ENCODE results near the gene NLRP5.
"Not testable (repeated sequence)": the region's sequence is repeated elsewhere in the genome, so short reads cannot be mapped to it uniquely, and the experiment has no call there.

Gene NLRP5

DNA sequence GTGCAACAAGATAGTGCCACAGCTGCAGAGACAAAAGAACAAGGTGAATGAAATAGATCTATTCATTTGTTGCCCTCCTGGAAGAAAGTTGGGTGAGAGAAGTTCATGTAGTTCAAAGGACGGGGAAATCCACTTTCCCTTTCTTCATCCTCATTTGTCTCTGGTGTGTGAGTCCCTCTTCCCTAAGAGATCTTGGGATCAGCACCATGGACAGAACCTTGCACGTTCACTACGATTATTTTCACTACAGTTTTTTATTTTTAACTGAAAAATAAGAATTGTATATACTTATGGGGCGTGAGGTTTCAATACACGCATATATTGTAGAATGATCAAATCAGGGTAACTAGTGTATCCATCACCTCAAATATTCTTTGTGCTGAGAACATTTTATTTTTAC, 29.2 kb downstream of the NLRP5 start:
- no peaks in the 10 kb centered on the region for H3K4me1 Mint-ChIP-seq
- peaks cover 7 to 8% of the 10 kb centered on the region in 2 donors for H3K9me3 Mint-ChIP-seq
- DNase-seq (no peak), ATAC-seq (replicated peaks) (no peak)
- peaks cover 0 to 2% of the 10 kb centered on the region in 2 donors for H3K36me3 Mint-ChIP-seq
- no peak overlapping the region for H3K27ac Mint-ChIP-seq
- H3K4me3 Mint-ChIP-seq = no peak overlapping the region
- H3K27me3 Mint-ChIP-seq = no peaks in the 10 kb centered on the region

DNA sequence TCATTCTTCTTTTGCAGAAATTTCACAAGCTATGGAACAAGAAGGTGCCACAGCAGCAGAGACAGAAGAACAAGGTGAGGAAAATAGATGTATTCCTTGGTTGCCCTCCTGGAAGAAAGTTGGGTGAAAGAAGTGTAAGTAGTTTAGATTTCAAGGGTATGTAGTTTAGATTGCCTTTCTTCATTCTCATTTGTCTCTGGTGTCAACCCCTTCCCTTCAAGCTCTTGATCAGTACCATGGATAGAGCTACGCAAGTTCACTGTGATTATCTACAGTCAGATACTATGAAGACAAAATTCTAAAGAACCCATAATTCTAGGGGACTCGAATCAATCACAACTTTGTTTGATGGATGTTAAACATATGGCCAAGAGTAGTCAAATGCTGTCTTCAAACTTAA, 32.8 kb downstream of the NLRP5 start:
- ATAC-seq (replicated peaks); H3K4me3 Mint-ChIP-seq; H3K9me3 Mint-ChIP-seq; H3K27me3 Mint-ChIP-seq; DNase-seq; H3K4me1 Mint-ChIP-seq; H3K27ac Mint-ChIP-seq; H3K36me3 Mint-ChIP-seq: not testable (repeated sequence)

DNA sequence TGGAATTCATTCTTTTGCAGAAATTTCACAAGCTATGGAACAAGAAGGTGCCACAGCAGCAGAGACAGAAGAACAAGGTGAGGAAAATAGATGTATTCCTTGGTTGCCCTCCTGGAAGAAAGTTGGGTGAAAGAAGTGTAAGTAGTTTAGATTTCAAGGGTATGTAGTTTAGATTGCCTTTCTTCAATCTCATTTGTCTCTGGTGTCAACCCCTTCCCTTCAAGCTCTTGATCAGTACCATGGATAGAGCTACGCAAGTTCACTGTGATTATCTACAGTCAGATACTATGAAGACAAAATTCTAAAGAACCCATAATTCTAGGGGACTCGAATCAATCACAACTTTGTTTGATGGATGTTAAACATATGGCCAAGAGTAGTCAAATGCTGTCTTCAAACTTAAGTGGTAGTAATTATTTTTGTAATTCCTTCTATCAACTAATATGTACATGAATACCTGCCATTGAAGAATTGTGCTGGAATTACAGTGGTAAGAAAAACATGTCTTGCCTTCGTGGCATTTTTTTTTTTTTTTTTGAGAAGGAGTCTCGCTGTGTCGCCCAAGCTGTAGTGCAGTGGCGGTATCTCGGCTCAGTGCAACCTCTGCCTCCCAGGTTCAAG, 33.9 kb downstream of the NLRP5 start:
- not testable (repeated sequence) for H3K4me1 Mint-ChIP-seq; H3K36me3 Mint-ChIP-seq; ATAC-seq (replicated peaks); H3K4me3 Mint-ChIP-seq; H3K27me3 Mint-ChIP-seq; H3K27ac Mint-ChIP-seq; DNase-seq; H3K9me3 Mint-ChIP-seq

DNA sequence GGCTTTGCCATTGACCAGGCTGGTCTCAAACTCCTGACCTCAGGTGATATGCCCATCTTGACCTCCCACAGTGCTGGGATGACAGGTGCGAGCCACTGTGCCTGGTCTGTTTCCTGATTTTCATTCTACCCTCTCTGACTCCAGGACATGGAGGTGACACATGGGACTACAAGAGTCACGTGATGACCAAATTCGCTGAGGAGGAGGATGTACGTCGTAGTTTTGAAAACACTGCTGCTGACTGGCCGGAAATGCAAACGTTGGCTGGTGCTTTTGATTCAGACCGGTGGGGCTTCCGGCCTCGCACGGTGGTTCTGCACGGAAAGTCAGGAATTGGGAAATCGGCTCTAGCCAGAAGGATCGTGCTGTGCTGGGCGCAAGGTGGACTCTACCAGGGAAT, 40.2 kb downstream of the NLRP5 start:
- peaks cover 0 to 1% of the 10 kb centered on the region in 2 donors for H3K9me3 Mint-ChIP-seq
- no peak overlapping the region for H3K4me3 Mint-ChIP-seq
- H3K4me1 Mint-ChIP-seq = no peaks in the 10 kb centered on the region
- peaks cover 3 to 6% of the 10 kb centered on the region in 2 donors for H3K27me3 Mint-ChIP-seq
- DNase-seq (no peak), ATAC-seq (replicated peaks) (no peak)
- H3K27ac Mint-ChIP-seq = no peak overlapping the region
- no peaks in the 10 kb centered on the region for H3K36me3 Mint-ChIP-seq

DNA sequence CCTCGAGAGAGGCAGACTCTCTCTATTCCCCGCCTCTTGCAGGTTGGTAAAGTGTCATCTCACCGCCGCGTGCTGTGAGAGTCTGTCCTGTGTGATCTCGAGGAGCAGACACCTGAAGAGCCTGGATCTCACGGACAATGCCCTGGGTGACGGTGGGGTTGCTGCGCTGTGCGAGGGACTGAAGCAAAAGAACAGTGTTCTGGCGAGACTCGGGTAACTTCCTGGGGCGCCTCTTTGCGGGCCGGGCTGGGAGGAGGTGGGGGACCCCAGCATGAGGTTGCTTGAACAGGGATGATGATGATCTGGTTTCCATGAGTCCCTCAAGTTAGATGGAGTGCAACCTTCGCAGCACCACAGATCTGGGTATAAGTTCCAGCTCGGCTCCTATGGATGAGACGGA, 67.0 kb downstream of the NLRP5 start:
- peaks cover 0 to 7% of the 10 kb centered on the region in 2 donors for H3K9me3 Mint-ChIP-seq
- no peak overlapping the region for H3K4me3 Mint-ChIP-seq
- DNase-seq = no peak
- peaks cover 16 to 32% of the 10 kb centered on the region in 2 donors for H3K27me3 Mint-ChIP-seq
- H3K27ac Mint-ChIP-seq = no peak overlapping the region
- no peaks in the 10 kb centered on the region for H3K4me1 Mint-ChIP-seq
- no peak for ATAC-seq (replicated peaks)
- no peaks in the 10 kb centered on the region for H3K36me3 Mint-ChIP-seq

DNA sequence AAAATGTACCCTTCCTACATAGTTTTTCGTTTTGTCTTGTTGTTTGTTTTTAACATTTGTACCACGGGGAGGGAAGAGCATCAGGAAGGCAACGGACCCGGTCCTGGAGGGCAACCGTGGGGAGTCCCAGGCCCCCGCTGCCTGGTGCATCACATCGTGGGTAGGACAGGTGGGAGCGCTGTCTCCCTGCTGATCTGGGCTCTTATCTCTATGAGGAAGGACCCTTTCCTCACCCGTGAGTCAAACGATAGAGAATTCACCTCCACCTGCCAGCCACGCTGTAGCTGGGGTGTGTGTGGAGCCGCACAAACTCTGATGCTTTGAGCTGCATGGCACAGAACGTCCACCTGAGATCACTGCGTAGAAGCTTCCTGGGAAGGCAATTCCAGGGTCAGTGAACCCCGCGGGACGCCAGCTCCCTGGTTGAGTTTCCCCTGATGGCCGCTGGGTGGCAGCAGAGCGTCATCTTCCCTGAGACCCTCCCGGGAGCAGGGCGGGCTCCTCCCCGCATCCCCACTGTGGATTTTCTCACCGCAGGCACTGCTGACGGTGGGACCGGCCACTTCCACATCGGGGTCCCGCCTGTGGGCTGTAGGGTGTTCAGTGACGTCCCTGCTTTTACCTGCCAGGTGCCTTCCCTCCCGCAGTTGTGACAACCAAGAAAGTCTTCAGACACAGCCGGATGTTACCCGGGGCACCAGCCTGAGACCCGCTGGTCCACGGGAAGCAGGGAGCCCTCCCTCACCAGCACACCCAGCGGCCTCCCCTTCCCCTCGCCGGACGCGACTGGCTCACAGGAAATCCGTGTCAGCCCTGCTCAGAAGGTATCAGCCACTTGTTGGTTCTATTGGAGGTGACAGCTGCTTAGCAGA, 79.8 kb downstream of the NLRP5 start:
- peak overlapping the region; percentile 28 for H3K27ac Mint-ChIP-seq
- peak; percentile 48 to 60 for ATAC-seq (replicated peaks)
- H3K4me3 Mint-ChIP-seq = peak overlapping the region; percentile 61 to 67
- peaks cover 26 to 61% of the 10 kb centered on the region in 2 donors for H3K27me3 Mint-ChIP-seq
- H3K4me1 Mint-ChIP-seq = peaks cover 7 to 11% of the 10 kb centered on the region in 2 donors
- no peaks in the 10 kb centered on the region for H3K9me3 Mint-ChIP-seq
- DNase-seq = peak; percentile 26
- H3K36me3 Mint-ChIP-seq = no peaks in the 10 kb centered on the region

DNA sequence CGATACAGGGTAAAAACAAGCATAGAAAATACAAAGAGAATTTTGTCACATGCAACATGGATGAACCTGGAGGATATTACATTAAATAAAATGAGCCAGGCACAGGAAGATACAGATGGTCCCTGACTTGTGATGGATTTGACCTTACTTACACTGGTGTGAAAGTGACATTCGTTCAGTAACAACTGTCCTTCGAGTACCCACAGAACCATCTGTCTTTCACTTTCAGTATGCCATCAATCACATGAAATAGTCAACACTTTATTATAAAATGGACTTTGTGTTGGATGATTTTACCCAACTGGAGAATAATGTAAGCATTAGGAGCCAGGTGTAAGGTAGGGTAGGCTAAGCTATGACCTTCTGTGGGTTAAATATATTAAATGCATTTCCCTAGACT, 83.1 kb downstream of the NLRP5 start:
- Mint-ChIP-seq H3K27me3 (peaks cover 14 to 31% of the 10 kb centered on the region in 2 donors), H3K4me3 (no peak overlapping the region)
- ATAC-seq (replicated peaks) = no peak

DNA sequence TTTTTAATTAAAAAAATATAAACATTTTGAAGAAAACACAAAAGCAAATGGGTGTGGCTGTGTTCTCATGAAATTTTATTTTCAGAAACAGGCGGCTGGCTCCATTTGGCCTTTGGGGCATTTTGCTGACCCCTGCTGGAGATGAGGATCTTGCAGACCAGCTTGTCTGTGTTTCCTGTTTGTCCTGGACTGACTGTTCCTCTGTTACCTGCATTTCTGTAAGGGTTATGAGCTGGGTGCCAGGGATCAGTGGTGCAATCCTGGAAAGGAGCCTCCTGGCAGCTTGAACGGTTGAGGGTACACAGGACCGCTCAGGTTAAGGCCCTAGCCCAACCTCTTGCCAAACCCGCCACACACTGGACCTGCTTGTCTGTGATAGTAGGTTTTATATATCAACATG, 84.6 kb downstream of the NLRP5 start:
- no peaks in the 10 kb centered on the region for H3K36me3 Mint-ChIP-seq
- ATAC-seq (replicated peaks) = no peak
- no peak overlapping the region for H3K4me3 Mint-ChIP-seq
- DNase-seq = no peak
- H3K4me1 Mint-ChIP-seq = peaks cover 7 to 8% of the 10 kb centered on the region in 2 donors
- peaks cover 11 to 24% of the 10 kb centered on the region in 2 donors for H3K27me3 Mint-ChIP-seq
- H3K9me3 Mint-ChIP-seq = no peaks in the 10 kb centered on the region
- H3K27ac Mint-ChIP-seq = no peak overlapping the region

More for the DNA sequence above, 83.1 kb downstream of the NLRP5 start:
- Mint-ChIP-seq H3K4me1 (peaks cover 7 to 11% of the 10 kb centered on the region in 2 donors), H3K9me3 (no peaks in the 10 kb centered on the region), H3K27ac (no peak overlapping the region), H3K36me3 (no peaks in the 10 kb centered on the region)
- no peak for DNase-seq

DNA sequence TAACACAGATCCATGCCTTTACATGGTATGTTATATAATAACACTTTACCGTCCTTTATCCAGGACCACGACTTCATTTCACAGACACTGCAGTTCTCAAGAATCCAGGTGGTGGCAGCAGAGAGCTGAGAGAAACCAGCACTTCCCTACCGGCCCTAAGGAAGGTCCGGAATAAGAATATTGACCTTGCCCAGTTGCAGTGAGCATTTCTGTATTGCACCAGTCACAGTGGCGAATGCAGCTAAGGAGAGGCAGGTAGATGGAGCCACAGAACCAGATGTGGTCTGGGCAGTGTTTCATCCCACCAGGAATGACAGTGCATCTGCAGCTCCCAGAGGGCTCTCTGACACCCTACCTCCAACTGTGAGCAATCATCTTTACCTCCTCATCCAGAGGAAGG, 89.9 kb downstream of the NLRP5 start:
- DNase-seq (no peak), ATAC-seq (replicated peaks) (no peak)
- Mint-ChIP-seq H3K4me3 (no peak overlapping the region), H3K9me3 (no peaks in the 10 kb centered on the region), H3K27ac (no peak overlapping the region), H3K4me1 (peaks cover 9 to 10% of the 10 kb centered on the region in 2 donors), H3K36me3 (peaks cover 0 to 2% of the 10 kb centered on the region in 2 donors), H3K27me3 (no peaks in the 10 kb centered on the region)

DNA sequence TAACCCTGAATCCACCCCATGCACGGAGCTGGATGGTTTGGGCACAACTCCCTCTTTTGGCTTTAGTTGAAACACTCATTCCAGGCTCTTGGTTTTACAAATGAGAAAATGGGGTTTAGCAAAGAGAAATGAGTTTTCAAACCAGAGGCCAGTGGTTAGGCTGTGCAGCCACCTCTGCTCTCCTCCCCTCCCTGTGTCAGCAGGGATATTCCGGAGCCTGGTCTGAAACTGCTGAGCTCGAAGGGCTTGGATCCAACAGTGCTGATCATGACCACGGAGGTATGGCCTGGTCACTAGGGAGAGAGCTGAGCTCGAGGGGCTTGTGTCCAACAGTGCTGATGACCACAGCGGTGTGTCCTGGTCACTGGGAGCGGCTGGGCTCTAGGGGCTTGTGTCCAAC, 93.0 kb downstream of the NLRP5 start:
- peaks cover 13 to 15% of the 10 kb centered on the region in 2 donors for H3K4me1 Mint-ChIP-seq
- H3K9me3 Mint-ChIP-seq = no peaks in the 10 kb centered on the region
- H3K27ac Mint-ChIP-seq = no peak overlapping the region
- no peaks in the 10 kb centered on the region for H3K27me3 Mint-ChIP-seq
- no peak overlapping the region for H3K4me3 Mint-ChIP-seq
- H3K36me3 Mint-ChIP-seq = peaks cover 0 to 2% of the 10 kb centered on the region in 2 donors
- no peak for DNase-seq
- no peak for ATAC-seq (replicated peaks)

DNA sequence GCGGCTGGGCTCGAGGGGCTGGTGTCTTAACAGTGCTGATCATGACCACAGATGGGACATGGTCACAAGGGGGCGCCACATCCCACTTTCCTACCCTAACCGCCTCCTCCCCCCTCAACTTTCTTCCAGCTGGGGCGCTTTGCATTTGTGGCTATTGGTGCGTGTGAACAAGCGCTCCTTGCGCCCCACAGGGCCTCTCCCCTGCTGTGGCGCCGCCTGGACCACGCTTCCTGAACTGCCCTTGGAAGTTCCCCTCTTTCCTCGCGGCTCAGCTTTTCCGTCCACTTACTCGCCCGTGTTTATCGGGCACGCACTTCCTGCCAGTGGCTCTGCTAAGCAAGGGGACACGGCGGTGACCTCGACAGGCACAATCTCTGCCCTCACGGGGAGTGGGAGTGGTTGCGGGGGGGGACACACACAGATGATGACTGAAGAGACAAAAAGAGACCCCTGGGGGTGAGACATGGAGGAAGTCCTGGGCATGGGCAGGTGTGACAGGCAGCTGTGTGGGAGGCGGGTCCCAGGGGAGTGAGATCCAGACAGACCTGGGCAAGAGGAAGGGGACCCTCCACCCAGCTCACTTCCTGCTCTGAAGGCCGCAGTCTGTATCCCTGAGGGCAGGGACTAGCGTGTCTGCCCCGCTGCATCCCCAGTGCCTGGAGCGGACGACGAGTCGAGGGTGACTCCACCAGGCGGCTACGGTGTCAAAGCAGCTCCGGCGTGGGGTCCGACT, 94.3 kb downstream of the NLRP5 start:
- Mint-ChIP-seq H3K9me3 (no peaks in the 10 kb centered on the region), H3K4me3 (peak overlapping the region; percentile 79 to 81), H3K27me3 (no peaks in the 10 kb centered on the region), H3K27ac (peak overlapping the region; percentile 89), H3K4me1 (peaks cover 18 to 23% of the 10 kb centered on the region in 2 donors), H3K36me3 (peaks cover 8 to 9% of the 10 kb centered on the region in 2 donors)
- ATAC-seq (replicated peaks) (peak; percentile 79 to 82), DNase-seq (peak; percentile 75)

DNA sequence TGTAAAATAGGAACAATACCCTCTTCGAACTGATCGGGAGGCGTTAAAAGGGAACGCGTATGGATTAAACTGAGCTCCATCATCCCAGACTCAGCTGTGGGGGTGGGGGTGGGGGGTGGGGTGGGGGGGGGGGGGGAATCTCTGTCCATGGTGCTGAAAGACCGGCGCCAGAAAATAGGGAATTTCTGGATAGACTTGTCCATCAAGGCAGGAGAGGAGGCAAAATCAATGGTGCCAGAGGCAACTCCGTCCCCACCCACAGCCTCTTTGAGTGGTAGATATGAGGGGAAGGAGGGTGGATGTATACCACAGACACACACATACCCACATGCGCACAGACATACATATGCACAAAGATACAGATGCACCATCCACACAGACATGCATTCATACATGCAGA, 97.1 kb downstream of the NLRP5 start:
- no peaks in the 10 kb centered on the region for H3K9me3 Mint-ChIP-seq
- H3K27ac Mint-ChIP-seq = no peak overlapping the region
- H3K36me3 Mint-ChIP-seq = peaks cover 14 to 21% of the 10 kb centered on the region in 2 donors
- H3K27me3 Mint-ChIP-seq = no peaks in the 10 kb centered on the region
- peaks cover 24 to 31% of the 10 kb centered on the region in 2 donors for H3K4me1 Mint-ChIP-seq
- H3K4me3 Mint-ChIP-seq = no peak overlapping the region
- ATAC-seq (replicated peaks) (no peak), DNase-seq (no peak)

DNA sequence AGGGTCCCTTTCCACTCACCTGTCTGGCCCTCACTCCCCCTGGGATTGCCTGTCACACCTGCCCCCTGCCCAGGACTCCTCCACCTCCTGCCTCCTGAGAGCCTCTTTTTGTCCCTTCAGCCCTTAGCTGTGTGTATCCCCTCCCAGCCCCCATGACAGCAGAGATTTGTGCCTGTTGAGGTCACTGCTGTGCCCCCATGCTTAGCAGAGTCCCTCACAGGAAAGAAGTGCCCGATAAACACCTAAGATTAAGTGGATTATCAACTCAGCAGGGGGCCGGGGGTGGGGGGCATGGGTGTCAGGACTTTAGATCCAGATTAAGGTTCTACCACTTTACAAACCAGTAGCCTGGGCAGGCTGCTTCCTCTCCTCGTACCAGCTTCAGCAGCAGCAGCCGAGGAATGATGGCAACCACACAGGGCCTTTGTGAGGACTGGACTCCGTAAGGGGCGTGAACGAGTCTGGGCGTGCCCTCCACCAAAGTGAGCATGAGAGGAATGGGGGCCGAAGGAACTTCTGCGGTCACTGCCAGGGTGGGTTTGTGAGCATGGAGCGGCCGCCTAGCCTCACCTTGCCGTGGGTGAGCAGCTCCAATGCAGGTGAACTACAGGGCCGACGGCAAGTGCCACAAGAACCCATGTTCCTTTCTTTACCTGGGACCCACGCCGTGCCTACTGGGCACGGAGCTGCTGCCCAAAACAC, 98.4 kb downstream of the NLRP5 start:
- Mint-ChIP-seq H3K9me3 (no peaks in the 10 kb centered on the region), H3K4me1 (peaks cover 24 to 31% of the 10 kb centered on the region in 2 donors), H3K27me3 (no peaks in the 10 kb centered on the region), H3K27ac (peak overlapping the region; percentile 82), H3K36me3 (peaks cover 17 to 29% of the 10 kb centered on the region in 2 donors), H3K4me3 (peak overlapping the region in 1 of 2 donors; percentile 4)
- ATAC-seq (replicated peaks) (no peak), DNase-seq (no peak)

Data from stimulated activated naive B cell treated with anti-CD40 and anti-IgM and Interleukin-4, amounts not matched to agents 10 μg/mL and 1 μg/mL and 100 μg/mL, for 72 hours (primary cell).